Germinal center (tissue), 1 donor: Measurements from ENCODE around the gene DSC1.

Experiments used
- DNase-seq: peaks from one replicate; pipeline ENCODE4 v3.0.0; 2012; ENCODE audit warnings: mixed read lengths, low spot score

The DSC1 gene

GRCh38 chr18:31104444-31104843, 58.2 kb downstream of the DSC1 start:
- no peak for DNase-seq

GRCh38 chr18:31103423-31103822, 59.2 kb downstream of the DSC1 start:
- DNase-seq: no peak

GRCh38 chr18:31102941-31103340, 59.7 kb downstream of the DSC1 start:
- DNase-seq: no peak

GRCh38 chr18:31102025-31102684, 60.5 kb downstream of the DSC1 start, which contains the start of gene DSC2:
TSS of gene DSC2 (minus strand) at chr18:31102421. CDS start at chr18:31101971, 450 bp downstream.
- no peak for DNase-seq

- DNase-seq: no peak
These were observed 61.3 kb downstream of the DSC1 start for GRCh38 chr18:31101183-31102024.

- no peak for DNase-seq
These were observed 62.0 kb downstream of the DSC1 start for GRCh38 chr18:31100436-31101182.

GRCh38 chr18:31099450-31100230, 63.0 kb downstream of the DSC1 start:
- DNase-seq: no peak

GRCh38 chr18:31098878-31099277, 63.8 kb downstream of the DSC1 start:
- DNase-seq: no peak

- no peak for DNase-seq
These were observed 65.0 kb downstream of the DSC1 start for GRCh38 chr18:31097666-31098065.

GRCh38 chr18:31093880-31094279, 68.8 kb downstream of the DSC1 start:
- no peak for DNase-seq

GRCh38 chr18:31093294-31093693, 69.4 kb downstream of the DSC1 start:
- no peak for DNase-seq

GRCh38 chr18:31091350-31091749, 71.3 kb downstream of the DSC1 start:
- DNase-seq: no peak

- no peak for DNase-seq
These were observed 74.1 kb downstream of the DSC1 start for GRCh38 chr18:31088532-31088931.

- no peak for DNase-seq
These were observed 82.7 kb downstream of the DSC1 start for GRCh38 chr18:31079973-31080372.
